22Rv1 (cell line): ENCODE measurements around the gene ADCY5.

Experiments used
- CTCF ChIP-seq: fragments of 450-650 bp; IDR thresholded peaks from 2 replicates; pipeline ENCODE4 v1.5.1; 2017; ENCODE audit warnings: mild to moderate bottlenecking
- ZFX ChIP-seq: fragments of 450-650 bp; IDR thresholded peaks from 2 replicates; pipeline ENCODE4 v1.6.1; 2017; ENCODE audit warnings: antibody characterized with exemption, borderline replicate concordance

DNA sequence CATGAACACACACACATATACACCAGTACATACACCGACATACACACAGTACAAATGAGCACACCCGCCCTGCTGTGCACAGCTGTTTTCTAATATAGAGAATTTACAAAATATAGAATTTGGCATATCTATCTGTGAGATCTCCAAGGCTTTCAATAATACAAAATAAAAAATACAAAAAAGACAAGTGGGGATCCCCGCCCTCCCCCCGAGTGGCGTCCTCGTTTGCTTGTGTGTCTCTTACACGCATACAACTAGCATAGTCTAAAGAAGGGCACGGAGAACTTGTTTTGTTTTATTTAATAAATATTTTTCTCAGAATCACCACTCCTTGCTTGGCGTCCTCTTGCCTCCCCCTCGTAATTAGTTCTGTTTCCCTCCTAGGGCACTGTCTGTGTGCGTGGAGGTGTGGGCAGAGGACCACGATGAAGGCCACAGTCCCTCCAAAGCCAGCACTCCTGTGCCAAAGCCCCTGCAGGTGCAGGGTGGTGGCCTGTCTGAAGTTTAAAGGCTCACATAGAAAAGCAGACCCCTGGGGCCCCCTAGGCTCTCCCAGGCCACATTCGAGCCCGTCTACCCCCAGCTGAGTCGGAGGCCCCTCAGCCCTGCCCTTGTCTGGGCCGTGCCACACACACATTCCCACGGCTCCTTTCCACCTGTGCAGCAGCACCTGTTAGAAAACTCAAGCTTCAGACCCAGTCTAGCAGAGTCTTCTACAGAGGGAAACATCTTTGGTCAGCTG is 165.1 kb downstream of the ADCY5 start:
- TF ChIP-seq CTCF: no peak
- TF ChIP-seq ZFX: no peak
